ENCODE measurements around the gene GRIA4.

DNA sequence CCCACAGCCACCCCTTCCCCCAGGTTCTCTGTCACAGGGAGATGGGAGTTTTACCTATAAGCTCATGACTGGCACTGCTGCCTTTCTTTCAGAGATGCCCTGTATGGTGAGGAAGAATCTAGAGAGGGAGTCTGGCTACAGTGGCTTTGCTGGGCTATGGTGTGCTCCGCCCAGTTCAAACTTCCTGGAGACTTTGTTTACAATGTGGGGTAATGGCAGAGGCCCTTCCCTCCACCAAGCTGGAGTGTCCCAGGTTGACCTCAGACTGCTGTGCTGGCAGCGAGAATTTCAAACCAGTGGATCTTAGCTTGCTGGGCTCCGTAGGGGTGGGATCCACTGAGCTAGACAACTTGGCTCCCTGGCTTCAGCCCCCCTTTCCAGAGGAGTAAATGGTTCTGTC is 268.6 kb downstream of the GRIA4 start:
- TF ChIP-seq, protein P1, sequence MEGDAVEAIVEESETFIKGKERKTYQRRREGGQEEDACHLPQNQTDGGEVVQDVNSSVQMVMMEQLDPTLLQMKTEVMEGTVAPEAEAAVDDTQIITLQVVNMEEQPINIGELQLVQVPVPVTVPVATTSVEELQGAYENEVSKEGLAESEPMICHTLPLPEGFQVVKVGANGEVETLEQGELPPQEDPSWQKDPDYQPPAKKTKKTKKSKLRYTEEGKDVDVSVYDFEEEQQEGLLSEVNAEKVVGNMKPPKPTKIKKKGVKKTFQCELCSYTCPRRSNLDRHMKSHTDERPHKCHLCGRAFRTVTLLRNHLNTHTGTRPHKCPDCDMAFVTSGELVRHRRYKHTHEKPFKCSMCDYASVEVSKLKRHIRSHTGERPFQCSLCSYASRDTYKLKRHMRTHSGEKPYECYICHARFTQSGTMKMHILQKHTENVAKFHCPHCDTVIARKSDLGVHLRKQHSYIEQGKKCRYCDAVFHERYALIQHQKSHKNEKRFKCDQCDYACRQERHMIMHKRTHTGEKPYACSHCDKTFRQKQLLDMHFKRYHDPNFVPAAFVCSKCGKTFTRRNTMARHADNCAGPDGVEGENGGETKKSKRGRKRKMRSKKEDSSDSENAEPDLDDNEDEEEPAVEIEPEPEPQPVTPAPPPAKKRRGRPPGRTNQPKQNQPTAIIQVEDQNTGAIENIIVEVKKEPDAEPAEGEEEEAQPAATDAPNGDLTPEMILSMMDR (IDR thresholded peaks at IDR 0.05), result no peak
- TF ChIP-seq POLR2A (IDR thresholded peaks at IDR 0.05), result no peak
